GM23338 (cell line): ENCODE data around the gene HPDL.

Experiments
- CTCF ChIP-seq, 2 experiments: fragments of 200-600 bp in 1 of 2; sonication (generic) in 1 of 2; conservative IDR thresholded peaks; 2 replicates each; pipeline versions ENCODE4 v1.5.1 to v1.6.1; 2016 to 2017; ENCODE audit warnings: antibody characterized with exemption in 2 of 2, low read depth in 2 of 2, mild to moderate bottlenecking in 2 of 2, moderate library complexity in 1 of 2
- EZH2 ChIP-seq: fragments of 200-600 bp; sonication (generic); IDR thresholded peaks from one replicate; pipeline ENCODE4 v1.8.0; 2017; ENCODE audit warnings: antibody characterized with exemption, mild to moderate bottlenecking, low read depth; ENCODE audit not compliant: unreplicated experiment
- EZH2phosphoT487 ChIP-seq: fragments of 200-600 bp; sonication (generic); IDR thresholded peaks from one replicate; pipeline ENCODE4 v1.8.1; 2018; ENCODE audit warnings: antibody characterized with exemption; ENCODE audit not compliant: unreplicated experiment
- JUNB ChIP-seq: IDR thresholded peaks from one replicate; pipeline ENCODE4 v1.6.1; 2016; ENCODE audit warnings: antibody characterized with exemption; ENCODE audit not compliant: unreplicated experiment
- NANOG ChIP-seq: IDR thresholded peaks from 2 replicates; pipeline ENCODE4 v1.6.1; 2016; ENCODE audit warnings: antibody characterized with exemption, borderline replicate concordance
- POLR2AphosphoS5 ChIP-seq: IDR thresholded peaks from 2 replicates; pipeline ENCODE4 v1.6.1; 2016; ENCODE audit warnings: antibody characterized with exemption, low read depth
- REST ChIP-seq: IDR thresholded peaks from one replicate; pipeline ENCODE4 v1.6.1; 2018; ENCODE audit warnings: antibody characterized with exemption; ENCODE audit not compliant: unreplicated experiment
- STAT1 ChIP-seq: IDR thresholded peaks from one replicate; pipeline ENCODE4 v1.6.1; 2016; ENCODE audit warnings: antibody characterized with exemption; ENCODE audit not compliant: unreplicated experiment
- ZNF114 ChIP-seq: fragments of 250-450 bp; sonication (Bioruptor Pico); IDR thresholded peaks from 2 replicates; pipeline ENCODE4 v1.5.0; 2020; ENCODE audit warnings: mild to moderate bottlenecking, moderate library complexity
- ZNF331 ChIP-seq: fragments of 250-450 bp; sonication (Bioruptor Pico); IDR thresholded peaks from 2 replicates; pipeline ENCODE4 v1.5.0; 2020; ENCODE audit warnings: low read depth, mild to moderate bottlenecking, moderate library complexity
- ZNF462 ChIP-seq: fragments of 250-450 bp; sonication (Bioruptor Pico); IDR thresholded peaks from 2 replicates; pipeline ENCODE4 v1.5.0; 2020; ENCODE audit warnings: mild to moderate bottlenecking, moderate library complexity

- TF ChIP-seq CTCF (conservative IDR thresholded peaks at IDR 0.05; ENCODE audit: low read depth in 2 of 2) (no peak), EZH2phosphoT487 (no peak), POLR2AphosphoS5 (no peak), EZH2 (no peak), REST (no peak), NANOG (no peak), ZNF462 (no peak), ZNF331 (CRISPR knock-in tag) (no peak), STAT1 (no peak), ZNF114 (no peak), JUNB (no peak)
Measured at GRCh38 chr1:45300669-45300997, 26.1 kb upstream of the HPDL start.
